ENCODE results near the gene EFNA3.

The EFNA3 gene

DNA sequence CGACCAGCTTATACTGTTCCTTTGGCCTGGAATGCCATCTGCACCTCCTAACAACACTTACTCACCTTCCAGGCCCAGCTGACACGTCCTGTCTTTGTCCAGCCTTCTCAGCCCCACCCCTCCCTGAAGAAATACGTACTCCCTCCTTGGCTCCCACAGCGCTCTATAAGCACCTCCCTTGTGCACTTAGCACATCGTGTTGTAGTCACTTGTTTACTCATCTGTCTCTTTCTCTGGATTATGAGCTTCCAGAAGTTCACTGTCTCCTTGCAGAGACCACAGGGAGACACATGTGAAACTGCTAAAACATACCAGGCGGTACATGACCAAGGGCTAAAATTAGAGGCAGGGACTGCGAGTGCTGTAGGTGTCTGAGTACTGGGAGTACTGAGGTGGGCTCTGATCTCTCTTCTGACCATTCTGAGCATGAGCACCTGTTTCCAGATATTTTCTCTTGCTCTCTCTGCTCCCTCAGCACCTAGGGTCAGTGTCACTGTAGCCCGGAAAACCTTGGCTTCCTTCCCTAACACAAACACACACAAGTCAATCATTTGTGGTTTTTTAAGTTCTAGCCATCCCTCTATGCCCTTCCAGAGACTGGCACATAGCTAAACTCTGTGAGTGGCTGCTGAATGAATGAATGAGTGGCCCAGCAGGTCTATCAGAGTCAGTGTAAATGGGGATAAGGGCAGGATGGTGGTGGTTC is 39.9 kb upstream of the EFNA3 start:
- intact Hi-C loops (cut with DNase I; ENCODE audit: low total_unique reads), result no loop called here
- Histone ChIP-seq H3K27ac (no peak overlapping the region), H3K36me3 (no peaks in the 10 kb centered on the region), H3K4me1 (no peaks in the 10 kb centered on the region), H3K9me3 (no peaks in the 10 kb centered on the region), H3K4me3 (no peak overlapping the region), H3K27me3 (peaks cover 0 to 3% of the 10 kb centered on the region in 2 donors)
- DNase-seq, result no peak
- TF ChIP-seq CTCF (IDR thresholded peaks at IDR 0.05), result no peak

DNA sequence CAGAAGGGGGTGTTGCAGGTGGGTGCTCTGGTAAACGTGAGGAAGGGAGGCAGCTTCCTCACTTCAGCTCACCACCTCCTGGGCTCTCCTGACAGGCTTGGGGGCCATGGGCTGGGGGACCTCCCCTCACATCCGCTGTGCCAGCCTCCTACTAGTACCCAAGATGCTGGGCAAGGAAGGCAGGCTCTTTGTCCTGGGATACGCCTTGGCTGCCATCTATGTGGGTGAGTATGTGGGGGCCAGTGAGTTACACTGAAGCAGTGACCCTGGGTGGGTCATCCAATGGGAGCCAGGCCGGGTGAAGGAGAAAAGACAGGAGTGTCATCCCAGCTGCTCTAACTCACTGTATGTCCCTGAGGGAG is 39.3 kb upstream of the EFNA3 start:
- no peak for TF ChIP-seq CTCF (IDR thresholded peaks at IDR 0.05)
- intact Hi-C loops (cut with DNase I; ENCODE audit: low total_unique reads), result no loop called here
- H3K4me1 ChIP-seq, result no peaks in the 10 kb centered on the region
- H3K9me3 ChIP-seq, result no peaks in the 10 kb centered on the region
- DNase-seq, result no peak
- no peak overlapping the region for H3K4me3 ChIP-seq
- no peak overlapping the region for H3K27ac ChIP-seq
- H3K36me3 ChIP-seq, result no peaks in the 10 kb centered on the region
- H3K27me3 ChIP-seq, result peaks cover 0 to 3% of the 10 kb centered on the region in 2 donors

DNA sequence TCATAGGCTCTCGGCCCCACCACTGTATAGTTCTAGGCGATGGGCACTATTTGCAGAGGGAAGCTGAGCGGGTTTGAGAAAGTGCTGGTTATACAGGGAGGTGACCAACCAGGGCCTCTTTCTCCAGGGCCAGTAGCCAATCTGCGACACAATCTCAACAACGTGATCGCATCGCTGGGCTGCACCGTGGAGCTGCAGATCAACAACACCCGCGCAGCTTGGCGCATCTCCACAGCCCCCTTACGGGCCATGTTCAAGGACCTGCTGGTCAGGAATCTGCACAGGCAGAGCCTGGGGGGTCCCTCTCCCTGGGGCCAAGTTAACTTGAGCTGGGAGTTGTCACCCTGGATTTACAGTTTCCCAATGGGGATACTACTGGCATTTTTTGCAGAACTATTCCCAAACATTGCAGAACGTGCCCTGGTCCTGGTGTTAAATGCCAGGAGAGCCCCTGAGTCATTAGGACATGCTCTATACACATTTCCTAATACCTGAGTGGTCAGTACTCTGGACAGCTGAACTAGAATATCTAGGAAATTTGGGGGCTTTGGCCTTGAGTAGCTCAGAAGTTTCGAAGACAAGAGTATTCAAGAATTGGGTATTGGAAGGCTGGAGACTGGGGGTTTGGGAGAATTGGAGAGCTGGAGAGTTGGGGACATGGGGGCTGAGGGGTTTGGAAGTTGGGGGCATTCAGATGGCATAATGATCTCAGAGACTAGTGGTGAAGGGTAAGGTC is 38.1 kb upstream of the EFNA3 start:
- Histone ChIP-seq H3K4me1 (peaks cover 0 to 10% (median 2%) of the 10 kb centered on the region in 4 donors), H3K27ac (no peak overlapping the region), H3K27me3 (peaks cover 0 to 3% of the 10 kb centered on the region in 2 donors), H3K9me3 (no peaks in the 10 kb centered on the region), H3K36me3 (no peaks in the 10 kb centered on the region), H3K4me3 (no peak overlapping the region)
- TF ChIP-seq CTCF (IDR thresholded peaks at IDR 0.05), result no peak
- intact Hi-C loops (cut with DNase I; ENCODE audit: low total_unique reads), result no loop called here
- DNase-seq, result no peak

GRCh38 chr1:155042789-155043188 is 35.8 kb upstream of the EFNA3 start:
- no peaks in the 10 kb centered on the region for H3K9me3 ChIP-seq
- peaks cover 0 to 10% (median 2%) of the 10 kb centered on the region in 4 donors for H3K4me1 ChIP-seq
- no peak overlapping the region for H3K4me3 ChIP-seq
- no peak for TF ChIP-seq CTCF (IDR thresholded peaks at IDR 0.05)
- intact Hi-C loops (cut with DNase I; ENCODE audit: low total_unique reads), result no loop called here
- H3K27ac ChIP-seq, result no peak overlapping the region
- no peaks in the 10 kb centered on the region for H3K36me3 ChIP-seq
- H3K27me3 ChIP-seq, result peaks cover 0 to 3% of the 10 kb centered on the region in 2 donors
- DNase-seq, result no peak

- H3K27me3 ChIP-seq, result peaks cover 0 to 3% of the 10 kb centered on the region in 2 donors
- no peak for TF ChIP-seq CTCF (IDR thresholded peaks at IDR 0.05)
- H3K36me3 ChIP-seq, result no peaks in the 10 kb centered on the region
- H3K27ac ChIP-seq, result no peak overlapping the region
- intact Hi-C loops (cut with DNase I; ENCODE audit: low total_unique reads), result no loop called here
- H3K4me1 ChIP-seq, result peaks cover 0 to 10% (median 2%) of the 10 kb centered on the region in 4 donors
- no peak for DNase-seq
- H3K9me3 ChIP-seq, result no peaks in the 10 kb centered on the region
- H3K4me3 ChIP-seq, result no peak overlapping the region
Measured at GRCh38 chr1:155043301-155043702, 35.3 kb upstream of the EFNA3 start.
